DMS153 treated with DMSO at 0.1 percent for 48 hours (cell line): ENCODE data around the gene CDH4.

Experiments
- DNase-seq: peaks from one replicate; lab custom pipeline; 2025; ENCODE audit not compliant: unreplicated experiment; lab: John Stamatoyannopoulos, UW

The CDH4 gene

GRCh38 chr20:61697666-61698597, 445.9 kb downstream of the CDH4 start:
- DNase-seq, result no peak

GRCh38 chr20:61698598-61699494, 446.8 kb downstream of the CDH4 start:
- no peak for DNase-seq

- DNase-seq, result no peak
Observed at GRCh38 chr20:61699495-61700374, 447.7 kb downstream of the CDH4 start.

- no peak for DNase-seq
Observed at GRCh38 chr20:61700595-61701140, 448.6 kb downstream of the CDH4 start.

- no peak for DNase-seq
Observed at GRCh38 chr20:61701401-61701800, 449.3 kb downstream of the CDH4 start.

GRCh38 chr20:61701802-61702201, 449.7 kb downstream of the CDH4 start:
- no peak for DNase-seq

- DNase-seq, result no peak
Observed at GRCh38 chr20:61702246-61702645, 450.2 kb downstream of the CDH4 start.

- DNase-seq, result no peak
Observed at GRCh38 chr20:61704661-61705060, 452.6 kb downstream of the CDH4 start.

GRCh38 chr20:61705386-61706258, 453.6 kb downstream of the CDH4 start:
- no peak for DNase-seq

GRCh38 chr20:61706259-61706961, 454.3 kb downstream of the CDH4 start:
- no peak for DNase-seq

- DNase-seq, result no peak
Observed at GRCh38 chr20:61708891-61709290, 456.8 kb downstream of the CDH4 start.

- no peak for DNase-seq
Observed at GRCh38 chr20:61710108-61710507, 458.0 kb downstream of the CDH4 start.

- no peak for DNase-seq
Observed at GRCh38 chr20:61712688-61713087, 460.6 kb downstream of the CDH4 start.

GRCh38 chr20:61718361-61719005, 466.4 kb downstream of the CDH4 start:
- DNase-seq, result no peak

- no peak for DNase-seq
Observed at GRCh38 chr20:61719691-61720347, 467.8 kb downstream of the CDH4 start.

- DNase-seq, result no peak
Observed at GRCh38 chr20:61720348-61720696, 468.3 kb downstream of the CDH4 start.

GRCh38 chr20:61722146-61722678, 470.2 kb downstream of the CDH4 start:
- no peak for DNase-seq
